T-helper 2 cell treated with Interferon-gamma antibody and Interleukin-4, amounts not matched to agents 5 μg/mL and 100 μg/mL, for 36 hours (primary cell): ENCODE results near the gene NPIPA5.
"Not testable (repeated sequence)": the region's sequence is repeated elsewhere in the genome, so short reads cannot be mapped to it uniquely, and the experiment has no call there.

ENCODE experiments used
- DNase-seq: peaks from one replicate; pipeline ENCODE4 v3.0.0; 2021; ENCODE audit warnings: low spot score
- H3K27ac Mint-ChIP-seq: one replicate; pipeline ENCODE4 v1.8.0; 2021; ENCODE audit warnings: mild to moderate bottlenecking, mixed read lengths
- H3K27me3 Mint-ChIP-seq: one replicate; pipeline ENCODE4 v1.8.0; 2021; ENCODE audit warnings: low read depth, mixed read lengths
- H3K36me3 Mint-ChIP-seq: one replicate; pipeline ENCODE4 v1.8.0; 2021; ENCODE audit warnings: low read depth, mixed read lengths
- H3K4me1 Mint-ChIP-seq: one replicate; pipeline ENCODE4 v1.8.0; 2021; ENCODE audit warnings: low read depth, mixed read lengths
- H3K4me3 Mint-ChIP-seq: one replicate; pipeline ENCODE4 v1.8.0; 2022; ENCODE audit warnings: mild to moderate bottlenecking, moderate library complexity, mixed read lengths
- H3K9me3 Mint-ChIP-seq: one replicate; pipeline ENCODE4 v1.8.0; 2021; ENCODE audit warnings: mixed read lengths

Gene NPIPA5

GRCh38 chr16:15378194-15378593 lies at the start of gene NPIPA5:
NPIPA5 (minus strand) TSS chr16:15378294; CDS start chr16:15378294, 0 bp downstream.
- not testable (repeated sequence) for H3K36me3 Mint-ChIP-seq, H3K9me3 Mint-ChIP-seq, DNase-seq, H3K27me3 Mint-ChIP-seq, H3K4me3 Mint-ChIP-seq, H3K27ac Mint-ChIP-seq, H3K4me1 Mint-ChIP-seq

GRCh38 chr16:15427648-15428239 lies 49.6 kb upstream of the NPIPA5 start:
- Mint-ChIP-seq H3K27me3 (peaks cover 9% of the 10 kb centered on the region), H3K27ac (no peak overlapping the region), H3K36me3 (no peaks in the 10 kb centered on the region), H3K9me3 (no peaks in the 10 kb centered on the region), H3K4me1 (no peaks in the 10 kb centered on the region), H3K4me3 (no peak overlapping the region)
- DNase-seq: peak; percentile 36

- Mint-ChIP-seq H3K27ac (no peak overlapping the region), H3K36me3 (no peaks in the 10 kb centered on the region), H3K4me1 (no peaks in the 10 kb centered on the region), H3K9me3 (no peaks in the 10 kb centered on the region), H3K4me3 (no peak overlapping the region), H3K27me3 (peaks cover 9% of the 10 kb centered on the region)
- no peak for DNase-seq
These were observed 48.7 kb upstream of the NPIPA5 start for GRCh38 chr16:15426796-15427195.

- no peak overlapping the region for H3K4me3 Mint-ChIP-seq
- no peaks in the 10 kb centered on the region for H3K4me1 Mint-ChIP-seq
- H3K36me3 Mint-ChIP-seq: no peaks in the 10 kb centered on the region
- no peaks in the 10 kb centered on the region for H3K9me3 Mint-ChIP-seq
- DNase-seq: no peak
- no peak overlapping the region for H3K27ac Mint-ChIP-seq
- peaks cover 9% of the 10 kb centered on the region for H3K27me3 Mint-ChIP-seq
These were observed 47.8 kb upstream of the NPIPA5 start for GRCh38 chr16:15425861-15426260.

GRCh38 chr16:15422222-15422621 lies 44.1 kb upstream of the NPIPA5 start:
- Mint-ChIP-seq H3K27me3 (peaks cover 12% of the 10 kb centered on the region), H3K36me3 (no peaks in the 10 kb centered on the region), H3K4me3 (no peak overlapping the region), H3K9me3 (no peaks in the 10 kb centered on the region), H3K4me1 (no peaks in the 10 kb centered on the region), H3K27ac (no peak overlapping the region)
- DNase-seq: no peak

- H3K4me3 Mint-ChIP-seq, H3K9me3 Mint-ChIP-seq, H3K36me3 Mint-ChIP-seq, H3K27ac Mint-ChIP-seq, DNase-seq, H3K4me1 Mint-ChIP-seq: not testable (repeated sequence)
- peaks cover 12% of the 10 kb centered on the region for H3K27me3 Mint-ChIP-seq
These were observed 43.6 kb upstream of the NPIPA5 start for GRCh38 chr16:15421696-15422095.

- no peak for DNase-seq
- H3K9me3 Mint-ChIP-seq: no peaks in the 10 kb centered on the region
- H3K27me3 Mint-ChIP-seq: peaks cover 8% of the 10 kb centered on the region
- H3K36me3 Mint-ChIP-seq: no peaks in the 10 kb centered on the region
- H3K4me1 Mint-ChIP-seq: no peaks in the 10 kb centered on the region
- no peak overlapping the region for H3K4me3 Mint-ChIP-seq
- no peak overlapping the region for H3K27ac Mint-ChIP-seq
These were observed 40.1 kb upstream of the NPIPA5 start for GRCh38 chr16:15418206-15418605.

GRCh38 chr16:15417197-15417596 lies 39.1 kb upstream of the NPIPA5 start:
- no peak for DNase-seq
- H3K4me1 Mint-ChIP-seq: no peaks in the 10 kb centered on the region
- H3K36me3 Mint-ChIP-seq: no peaks in the 10 kb centered on the region
- H3K9me3 Mint-ChIP-seq: no peaks in the 10 kb centered on the region
- no peak overlapping the region for H3K27ac Mint-ChIP-seq
- H3K4me3 Mint-ChIP-seq: no peak overlapping the region
- H3K27me3 Mint-ChIP-seq: peaks cover 8% of the 10 kb centered on the region

GRCh38 chr16:15415511-15415985 lies 37.5 kb upstream of the NPIPA5 start:
- H3K4me3 Mint-ChIP-seq: no peak overlapping the region
- H3K9me3 Mint-ChIP-seq: no peaks in the 10 kb centered on the region
- H3K36me3 Mint-ChIP-seq: no peaks in the 10 kb centered on the region
- H3K4me1 Mint-ChIP-seq: no peaks in the 10 kb centered on the region
- DNase-seq: no peak
- H3K27ac Mint-ChIP-seq: no peak overlapping the region
- H3K27me3 Mint-ChIP-seq: peaks cover 8% of the 10 kb centered on the region

- H3K27ac Mint-ChIP-seq, H3K4me1 Mint-ChIP-seq, DNase-seq: not testable (repeated sequence)
These were observed 31.4 kb upstream of the NPIPA5 start for GRCh38 chr16:15409476-15409875.

GRCh38 chr16:15407756-15408155 lies 29.7 kb upstream of the NPIPA5 start:
- H3K4me1 Mint-ChIP-seq, H3K9me3 Mint-ChIP-seq, H3K27ac Mint-ChIP-seq, DNase-seq, H3K4me3 Mint-ChIP-seq, H3K36me3 Mint-ChIP-seq, H3K27me3 Mint-ChIP-seq: not testable (repeated sequence)

More at GRCh38 chr16:15409476-15409875, 31.4 kb upstream of the NPIPA5 start:
- H3K27me3 Mint-ChIP-seq, H3K36me3 Mint-ChIP-seq, H3K4me3 Mint-ChIP-seq, H3K9me3 Mint-ChIP-seq: not testable (repeated sequence)

- H3K4me3 Mint-ChIP-seq: no peak overlapping the region
- no peaks in the 10 kb centered on the region for H3K9me3 Mint-ChIP-seq
- H3K27me3 Mint-ChIP-seq: no peaks in the 10 kb centered on the region
- no peak for DNase-seq
- H3K4me1 Mint-ChIP-seq: no peaks in the 10 kb centered on the region
- no peak overlapping the region for H3K27ac Mint-ChIP-seq
- no peaks in the 10 kb centered on the region for H3K36me3 Mint-ChIP-seq
These were observed 26.7 kb upstream of the NPIPA5 start for GRCh38 chr16:15404792-15405191.

GRCh38 chr16:15404091-15404490 lies 26.0 kb upstream of the NPIPA5 start:
- not testable (repeated sequence) for H3K36me3 Mint-ChIP-seq, H3K27me3 Mint-ChIP-seq

GRCh38 chr16:15403392-15403995 lies 25.4 kb upstream of the NPIPA5 start:
- Mint-ChIP-seq H3K36me3 (no peaks in the 10 kb centered on the region), H3K9me3 (no peaks in the 10 kb centered on the region), H3K4me3 (no peak overlapping the region), H3K27me3 (peaks cover 2% of the 10 kb centered on the region), H3K4me1 (no peaks in the 10 kb centered on the region), H3K27ac (no peak overlapping the region)
- DNase-seq: no peak

More at GRCh38 chr16:15404091-15404490, 26.0 kb upstream of the NPIPA5 start:
- DNase-seq, H3K4me3 Mint-ChIP-seq, H3K9me3 Mint-ChIP-seq, H3K4me1 Mint-ChIP-seq, H3K27ac Mint-ChIP-seq: not testable (repeated sequence)

- Mint-ChIP-seq H3K27me3 (peaks cover 3% of the 10 kb centered on the region), H3K9me3 (no peaks in the 10 kb centered on the region), H3K27ac (no peak overlapping the region), H3K4me3 (no peak overlapping the region), H3K4me1 (no peaks in the 10 kb centered on the region), H3K36me3 (no peaks in the 10 kb centered on the region)
- no peak for DNase-seq
These were observed 23.9 kb upstream of the NPIPA5 start for GRCh38 chr16:15401972-15402371.
